H1 (cell line): ENCODE results near the gene RORB. TPM values are rescaled to one million over a fixed set of nuclear protein-coding genes. Genes with fewer than 3 reads are reported as not detected.

Source experiments
- CTCF ChIA-PET: fragments of 300-600 bp; sonication (Branson Sonifier 250); formaldehyde crosslinking; loops from one replicate; lab custom pipeline; 2021; ENCODE audit not compliant: partially characterized antibody; lab: Charles Lee
- POLR2A ChIA-PET: fragments of 300-600 bp; sonication (Branson Sonifier 250); formaldehyde crosslinking; loops from one replicate; lab custom pipeline; 2021; ENCODE audit warnings: inconsistent platforms; ENCODE audit not compliant: partially characterized antibody; lab: Charles Lee
- DNase-seq, 2 experiments: peaks; one replicate each; pipeline versions ENCODE4 v3.0.0 to v3.0.0-alpha.2; 2010 to 2022; ENCODE audit warnings: low spot score in 2 of 2, low read depth in 1 of 2, mixed read lengths in 1 of 2
- FAIRE-seq: peaks from 2 replicates; lab custom pipeline; 2011; peaks lifted over from hg19 to GRCh38; lab: Jason Lieb, UNC
- H2AFZ ChIP-seq: 2 replicates; pipeline ENCODE4 v1.8.1; 2012; ENCODE audit warnings: low read length, inconsistent platforms
- H2AK5ac ChIP-seq: 2 replicates; pipeline ENCODE4 v1.6.1; 2013; ENCODE audit warnings: low read depth, low read length
- H2BK120ac ChIP-seq: replicated peaks from 2 replicates; pipeline ENCODE3; 2013; ENCODE audit warnings: low read depth, low read length, inconsistent platforms
- H2BK12ac ChIP-seq: 2 replicates; pipeline ENCODE4 v1.6.1; 2013; ENCODE audit warnings: low read depth, low read length
- H2BK15ac ChIP-seq: 2 replicates; pipeline ENCODE4 v1.6.1; 2013; ENCODE audit warnings: low read length
- H2BK20ac ChIP-seq: 2 replicates; pipeline ENCODE4 v1.6.1; 2013; ENCODE audit warnings: low read length
- H2BK5ac ChIP-seq: 2 replicates; pipeline ENCODE4 v1.6.1; 2013; ENCODE audit warnings: low read depth, low read length
- H3K14ac ChIP-seq: 2 replicates; pipeline ENCODE4 v1.6.1; 2013; ENCODE audit warnings: inconsistent platforms; ENCODE audit not compliant: insufficient read length
- H3K18ac ChIP-seq: 2 replicates; pipeline ENCODE4 v1.6.1; 2013; ENCODE audit warnings: low read length; ENCODE audit errors: extremely low read depth
- H3K23ac ChIP-seq: 2 replicates; pipeline ENCODE4 v1.6.1; 2013; ENCODE audit warnings: inconsistent platforms; ENCODE audit not compliant: insufficient read length
- H3K23me2 ChIP-seq: 2 replicates; pipeline ENCODE4 v1.6.1; 2013; ENCODE audit warnings: low read depth, low read length
- H3K27ac ChIP-seq: 2 replicates; pipeline ENCODE4 v1.6.1; 2011; ENCODE audit warnings: low read depth, low read length, inconsistent platforms
- H3K27me3 ChIP-seq, 4 experiments: replicated peaks in 1 of 4; 1 replicate in 1 of 4; 2 replicates in 3 of 4; pipeline versions ENCODE4 v1.6.1 to v1.8.1; 2011 to 2013; ENCODE audit warnings: low read length in 3 of 4, mild to moderate bottlenecking in 3 of 4, inconsistent platforms in 2 of 4, mixed read lengths in 2 of 4, moderate library complexity in 1 of 4; ENCODE audit not compliant: control insufficient read depth in 3 of 4, insufficient read depth in 3 of 4; ENCODE audit errors: extremely low read depth in 1 of 4
- H3K36me3 ChIP-seq, 4 experiments: 2 replicates each; pipeline versions ENCODE4 v1.6.1 to v1.8.1; 2011 to 2013; ENCODE audit warnings: mild to moderate bottlenecking in 4 of 4, low read length in 3 of 4, moderate library complexity in 2 of 4, control low read depth in 1 of 4, inconsistent platforms in 1 of 4; ENCODE audit not compliant: insufficient read depth in 4 of 4, control insufficient read depth in 2 of 4
- H3K4ac ChIP-seq: replicated peaks from 2 replicates; pipeline ENCODE3; 2013; ENCODE audit warnings: low read length, low read depth, mixed read lengths, inconsistent platforms; ENCODE audit not compliant: insufficient read length
- H3K4me1 ChIP-seq, 4 experiments: replicated peaks in 1 of 4; 1 replicate in 1 of 4; 2 replicates in 3 of 4; pipeline versions ENCODE4 v1.6.1 to v1.8.1; 2011 to 2013; ENCODE audit warnings: low read length in 3 of 4, inconsistent platforms in 2 of 4, mixed read lengths in 1 of 4; ENCODE audit not compliant: insufficient read depth in 4 of 4, control insufficient read depth in 3 of 4
- H3K4me2 ChIP-seq, 2 experiments: 2 replicates each; pipeline versions ENCODE4 v1.6.1 to v1.8.1; 2011 to 2013; ENCODE audit warnings: low read depth in 2 of 2, low read length in 2 of 2, control low read depth in 1 of 2, inconsistent platforms in 1 of 2, mild to moderate bottlenecking in 1 of 2; ENCODE audit not compliant: insufficient read depth in 1 of 2
- H3K4me3 ChIP-seq, 4 experiments: fragments of 200-600, 300-600 bp in 1 of 4; sonication (generic), shearing (Covaris generic), sonication (Bioruptor Twin) in 1 of 4; 2 replicates each; pipeline versions ENCODE4 v1.5.1 to v1.8.1; 2011 to 2016; ENCODE audit warnings: low read length in 4 of 4, low read depth in 3 of 4, control low read depth in 2 of 4, inconsistent platforms in 2 of 4, mild to moderate bottlenecking in 2 of 4, mixed read lengths in 1 of 4, moderate library complexity in 1 of 4; ENCODE audit not compliant: insufficient read depth in 2 of 4; ENCODE audit errors: extremely low read depth in 1 of 4
- H3K56ac ChIP-seq: replicated peaks from 2 replicates; pipeline ENCODE3; 2013; ENCODE audit warnings: low read depth, mild to moderate bottlenecking, mixed read lengths, low read length, inconsistent platforms; ENCODE audit not compliant: insufficient read length
- H3K79me1 ChIP-seq: 2 replicates; pipeline ENCODE4 v1.6.1; 2013; ENCODE audit warnings: low read depth, low read length, control low read depth
- H3K79me2 ChIP-seq, 2 experiments: 2 replicates each; pipeline versions ENCODE4 v1.6.1 to v1.8.1; 2012 to 2013; ENCODE audit warnings: low read length in 2 of 2, mild to moderate bottlenecking in 2 of 2, inconsistent platforms in 1 of 2; ENCODE audit not compliant: insufficient read depth in 2 of 2, control insufficient read depth in 1 of 2
- H3K9ac ChIP-seq, 4 experiments: replicated peaks in 1 of 4; 1 replicate in 1 of 4; 2 replicates in 3 of 4; pipeline versions ENCODE4 v1.6.1 to v1.8.1; 2011 to 2013; ENCODE audit warnings: low read depth in 3 of 4, low read length in 3 of 4, control low read depth in 2 of 4, mild to moderate bottlenecking in 2 of 4, moderate library complexity in 2 of 4, inconsistent platforms in 1 of 4; ENCODE audit errors: extremely low read depth in 1 of 4
- H3K9me3 ChIP-seq, 2 experiments: 2 replicates each; pipeline versions ENCODE4 v1.6.1 to v1.8.1; 2012 to 2013; ENCODE audit warnings: mild to moderate bottlenecking in 2 of 2, moderate library complexity in 2 of 2, control low read depth in 1 of 2, inconsistent platforms in 1 of 2, low read depth in 1 of 2, low read length in 1 of 2, mixed read lengths in 1 of 2; ENCODE audit not compliant: insufficient read depth in 2 of 2
- H4K20me1 ChIP-seq, 2 experiments: replicated peaks in 1 of 2; 2 replicates each; pipeline versions ENCODE3 to v1.8.1; 2011 to 2013; ENCODE audit warnings: inconsistent platforms in 2 of 2, low read length in 2 of 2, mild to moderate bottlenecking in 1 of 2; ENCODE audit not compliant: insufficient read depth in 2 of 2, control insufficient read depth in 1 of 2
- H4K5ac ChIP-seq: 2 replicates; pipeline ENCODE4 v1.6.1; 2013; ENCODE audit warnings: low read length, low read depth, mixed read lengths, inconsistent platforms; ENCODE audit not compliant: insufficient read length
- H4K8ac ChIP-seq: 2 replicates; pipeline ENCODE4 v1.8.0; 2013; ENCODE audit warnings: mild to moderate bottlenecking, moderate library complexity, low read length, inconsistent platforms; ENCODE audit not compliant: insufficient read depth; ENCODE audit errors: extremely low read depth
- H4K91ac ChIP-seq: replicated peaks from 2 replicates; pipeline ENCODE3; 2013; ENCODE audit warnings: low read length, mixed read lengths, inconsistent platforms; ENCODE audit not compliant: insufficient read length
- BACH1 ChIP-seq: IDR thresholded peaks from 2 replicates; pipeline ENCODE4 v1.6.1; 2012; ENCODE audit warnings: low read length, improper control_type of control experiment
- CHD2 ChIP-seq: IDR thresholded peaks from 2 replicates; pipeline ENCODE4 v1.6.1; 2012; ENCODE audit warnings: low read length, improper control_type of control experiment
- CREB1 ChIP-seq: IDR thresholded peaks from 2 replicates; pipeline ENCODE4 v1.6.1; 2012; ENCODE audit warnings: inconsistent platforms
- FOSL1 ChIP-seq: IDR thresholded peaks from 2 replicates; pipeline ENCODE4 v1.6.1; 2011; ENCODE audit warnings: mild to moderate bottlenecking, low read depth, low read length, moderate library complexity; ENCODE audit not compliant: insufficient read depth
- GTF2F1 ChIP-seq: IDR thresholded peaks from 2 replicates; pipeline ENCODE4 v1.6.1; 2012; ENCODE audit warnings: low read depth, low read length, improper control_type of control experiment, borderline replicate concordance
- MAFK ChIP-seq: IDR thresholded peaks from 2 replicates; pipeline ENCODE4 v1.6.1; 2012; ENCODE audit warnings: low read depth, mild to moderate bottlenecking, improper control_type of control experiment, low read length
- PHF8 ChIP-seq: fragments of 200-600 bp; sonication (generic); conservative IDR thresholded peaks from 2 replicates; pipeline ENCODE4 v1.7.1; 2012; ENCODE audit warnings: low read depth, mild to moderate bottlenecking, inconsistent platforms, low read length, moderate library complexity
- RNF2 ChIP-seq: fragments of 200-900, 300-1000 bp; sonication (generic); IDR thresholded peaks from 2 replicates; pipeline ENCODE4 v1.7.1; 2016; ENCODE audit warnings: borderline replicate concordance, low read depth, mild to moderate bottlenecking, antibody characterized with exemption, low read length; ENCODE audit not compliant: poor library complexity, severe bottlenecking; ENCODE audit errors: missing control alignments
- SAP30 ChIP-seq: fragments of 300-600 bp; sonication (generic); IDR thresholded peaks from 2 replicates; pipeline ENCODE4 v1.7.1; 2012; ENCODE audit warnings: low read length, moderate library complexity, mild to moderate bottlenecking, inconsistent platforms; ENCODE audit not compliant: insufficient read depth, insufficient replicate concordance
- SIRT6 ChIP-seq: IDR thresholded peaks from one replicate; pipeline ENCODE4 v1.7.1; 2012; ENCODE audit warnings: low read length, inconsistent platforms
- SP1 ChIP-seq: IDR thresholded peaks from 2 replicates; pipeline ENCODE4 v1.6.1; 2011; ENCODE audit warnings: low read depth, low read length
- TCF12 ChIP-seq: IDR thresholded peaks from 2 replicates; pipeline ENCODE4 v1.6.1; 2011; ENCODE audit warnings: low read depth, mild to moderate bottlenecking, low read length
- TEAD4 ChIP-seq: IDR thresholded peaks from 2 replicates; pipeline ENCODE4 v1.6.1; 2012; ENCODE audit warnings: low read depth, low read length, inconsistent platforms, mixed read lengths
- ZNF274 ChIP-seq: IDR thresholded peaks from 2 replicates; pipeline ENCODE4 v1.7.0; 2012; ENCODE audit warnings: low read length, borderline replicate concordance; ENCODE audit errors: extremely low read depth
- WGBS, 2 experiments: shearing (Covaris generic) in 1 of 2; methylation state at CpG; one replicate each; pipeline versions ENCODE4 v1.1.6 to v1.1.7; 2013 to 2015; ENCODE audit warnings: low lambda C conversion rate in 2 of 2, mixed read lengths in 2 of 2, inconsistent platforms in 1 of 2, low coverage in 1 of 2, missing lambda C conversion rate in 1 of 2; ENCODE audit not compliant: insufficient replicate concordance in 2 of 2, insufficient coverage in 1 of 2, insufficient read length in 1 of 2; ENCODE audit errors: extremely low coverage in 1 of 2, missing lambda C conversion rate in 1 of 2; 5-methylcytosine and 5-hydroxymethylcytosine counted together
- polyA plus RNA-seq, 7 experiments: library from polyadenylated mRNA; depleted of rRNA in 3 of 7; stranded (reverse) in 5 of 7; unstranded in 2 of 7; fragments of >200 nt in 5 of 7; fragments of 200-250 nt in 2 of 7; gene quantifications; 1 replicate in 5 of 7; 2 replicates in 1 of 7; 4 replicates in 1 of 7; pipeline versions ENCODE4 v1.2.1 to v1.2.3, GENCODE V29; 2011 to 2013; ENCODE audit warnings: missing spikeins in 2 of 7, mixed read lengths in 2 of 7
- total RNA-seq: library from RNA; stranded (reverse); fragmentation: NEBNext Ultra II Directional; extraction: Animal tissue kit (Norgen Biotek cat#: 25700); gene quantifications from 2 replicates; pipeline ENCODE4 v1.2.1, GENCODE V29; 2021
- TF ChIP-seq, protein P1 (sequence below): IDR thresholded peaks from 2 replicates; pipeline ENCODE4 v1.6.1; 2012; ENCODE audit warnings: inconsistent platforms

Gene RORB
- total and polyA plus RNA-seq, 2 of the 8 experiments (the other 6 are each of a cell fraction or from before 2014, with no cell fraction given): 2.3 to 7.1 TPM

DNA sequence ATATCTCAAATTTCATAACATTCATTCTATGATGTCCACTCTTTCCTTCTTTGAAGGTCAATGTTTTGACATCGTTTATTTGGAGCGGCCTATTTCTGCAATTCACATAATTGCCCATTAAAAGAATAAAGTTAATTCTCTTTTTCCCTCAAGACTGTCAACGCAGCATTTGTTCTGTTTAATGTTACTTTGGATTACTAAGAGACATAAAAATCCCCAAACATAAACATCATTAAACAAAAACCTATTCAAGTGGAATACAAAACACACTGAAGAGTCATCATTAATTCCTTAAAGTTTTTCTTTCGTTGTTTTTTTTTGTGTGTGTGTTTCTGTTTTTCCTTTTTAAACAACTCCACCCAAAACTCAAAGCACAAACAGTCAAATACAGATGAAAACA is 239.5 kb downstream of the RORB start:
- H3K4me2 ChIP-seq: no peak overlapping the region
- no peak overlapping the region for H3K23ac ChIP-seq
- H2BK5ac ChIP-seq: no peak overlapping the region
- no peak overlapping the region for H3K18ac ChIP-seq
- POLR2A ChIA-PET: no interaction called here
- no peak overlapping the region for H2BK120ac ChIP-seq
- no peak overlapping the region for H3K14ac ChIP-seq
- H3K79me2 ChIP-seq: no peaks in the 10 kb centered on the region
- H2AFZ ChIP-seq: no peak overlapping the region
- DNase-seq: no peak
- no peak for FAIRE-seq
- no peak overlapping the region for H3K27ac ChIP-seq
- no peaks in the 10 kb centered on the region for H4K20me1 ChIP-seq
- no peak overlapping the region for H2AK5ac ChIP-seq
- no peak overlapping the region for H4K8ac ChIP-seq
- H3K4me1 ChIP-seq: no peaks in the 10 kb centered on the region
- no peak overlapping the region for H2BK20ac ChIP-seq
- no peak overlapping the region for H4K91ac ChIP-seq
- H3K4me3 ChIP-seq: no peak overlapping the region
- H3K9ac ChIP-seq: no peak overlapping the region
- H3K23me2 ChIP-seq: no peaks in the 10 kb centered on the region
- no peak overlapping the region for H2BK12ac ChIP-seq
- WGBS, 2 experiments: 93% methylated on average over 4 of the region's 4 CpGs; no CpG with 5 or more reads in 1 of the 2 experiments
- no peak overlapping the region for H2BK15ac ChIP-seq
- H3K36me3 ChIP-seq: no peaks in the 10 kb centered on the region
- H3K9me3 ChIP-seq: no peaks in the 10 kb centered on the region
- no peaks in the 10 kb centered on the region for H3K27me3 ChIP-seq
- no peak overlapping the region for H3K56ac ChIP-seq
- CTCF ChIA-PET: interaction anchor here (1.9 kb wide), 1 partner anchor 39 kb away, joined by 4 read pairs; no protein-coding TSS in a partner anchor
- no peaks in the 10 kb centered on the region; the same call in 1 of the 2 replicates for H3K79me1 ChIP-seq
- no peak overlapping the region for H4K5ac ChIP-seq
- H3K4ac ChIP-seq: no peak overlapping the region
- TF ChIP-seq BACH1 (no peak), ZNF274 (no peak), PHF8 (no peak), CREB1 (no peak), TEAD4 (no peak), SIRT6 (no peak), RNF2 (no peak), SAP30 (no peak), MAFK (no peak), CHD2 (no peak), GTF2F1 (no peak), SP1 (no peak), TCF12 (no peak), FOSL1 (no peak)
- TF ChIP-seq, protein P1, sequence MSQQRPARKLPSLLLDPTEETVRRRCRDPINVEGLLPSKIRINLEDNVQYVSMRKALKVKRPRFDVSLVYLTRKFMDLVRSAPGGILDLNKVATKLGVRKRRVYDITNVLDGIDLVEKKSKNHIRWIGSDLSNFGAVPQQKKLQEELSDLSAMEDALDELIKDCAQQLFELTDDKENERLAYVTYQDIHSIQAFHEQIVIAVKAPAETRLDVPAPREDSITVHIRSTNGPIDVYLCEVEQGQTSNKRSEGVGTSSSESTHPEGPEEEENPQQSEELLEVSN: no peak
